Measurements from ENCODE around the gene CREB5. TPM values are rescaled to one million over a fixed set of nuclear protein-coding genes. Genes with fewer than 3 reads are reported as not detected.

CREB5 gene
- polyA plus RNA-seq, 1 donor from 2014 or later, result 3.7 TPM

DNA sequence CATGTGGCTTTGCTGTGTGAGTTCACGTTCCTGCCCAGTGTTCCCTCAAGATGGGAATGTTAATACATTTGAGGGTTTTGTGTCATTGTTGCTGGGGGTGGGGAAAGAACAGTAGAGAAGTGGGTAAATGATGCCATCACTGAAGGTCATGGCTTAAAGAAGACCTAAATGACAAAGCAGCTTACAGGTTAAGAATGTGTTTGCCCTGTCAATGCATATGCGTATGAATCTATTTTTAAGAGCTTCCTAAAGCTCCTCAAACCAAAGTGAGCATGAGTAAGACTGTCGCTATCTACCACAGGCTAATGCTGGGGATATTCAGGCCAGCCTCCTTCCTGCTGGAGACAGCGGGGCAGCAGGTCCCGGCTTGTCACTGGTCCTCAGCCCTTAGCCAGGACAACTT, 162.9 kb downstream of the CREB5 start:
- Histone ChIP-seq H3K9me2 (ENCODE audit: insufficient read depth, low read length) (no peaks in the 10 kb centered on the region), H2AFZ (ENCODE audit: low read depth, low read length) (no peak overlapping the region), H3K36me3 (ENCODE audit: insufficient read depth, low read length) (no peaks in the 10 kb centered on the region), H3K27ac (ENCODE audit: low read length) (no peak overlapping the region), H3K9me3 (ENCODE audit: low read length) (no peaks in the 10 kb centered on the region), H3K4me3 (ENCODE audit: low read length) (no peak overlapping the region), H3F3A (ENCODE audit: insufficient read depth, low read length, poor library complexity, severe bottlenecking) (no peaks in the 10 kb centered on the region), H3K79me2 (replicated peaks; ENCODE audit: insufficient read depth, low read length) (no peaks in the 10 kb centered on the region), H3K9ac (ENCODE audit: low read length) (no peak overlapping the region), H3K27me3 (ENCODE audit: insufficient read depth, low read depth, low read length) (no peaks in the 10 kb centered on the region), H4K20me1 (ENCODE audit: insufficient read depth) (no peaks in the 10 kb centered on the region), H3K4me2 (ENCODE audit: low read length) (no peak overlapping the region)
- TF ChIP-seq MXI1 (conservative IDR thresholded peaks at IDR 0.05; ENCODE audit: poor library complexity, severe bottlenecking) (no peak), TAF1 (IDR thresholded peaks at IDR 0.05; ENCODE audit: low read depth) (no peak), POLR2AphosphoS5 (IDR thresholded peaks at IDR 0.05) (no peak), SMC3 (conservative IDR thresholded peaks at IDR 0.05; ENCODE audit: poor library complexity) (no peak), EP300 (conservative IDR thresholded peaks at IDR 0.05; ENCODE audit: poor library complexity, severe bottlenecking) (no peak), RAD21 (conservative IDR thresholded peaks at IDR 0.05) (no peak), EZH2 (IDR thresholded peaks at IDR 0.05; ENCODE audit: borderline replicate concordance, insufficient read depth, low read length, poor library complexity, severe bottlenecking) (no peak)
- TF ChIP-seq, protein P1, sequence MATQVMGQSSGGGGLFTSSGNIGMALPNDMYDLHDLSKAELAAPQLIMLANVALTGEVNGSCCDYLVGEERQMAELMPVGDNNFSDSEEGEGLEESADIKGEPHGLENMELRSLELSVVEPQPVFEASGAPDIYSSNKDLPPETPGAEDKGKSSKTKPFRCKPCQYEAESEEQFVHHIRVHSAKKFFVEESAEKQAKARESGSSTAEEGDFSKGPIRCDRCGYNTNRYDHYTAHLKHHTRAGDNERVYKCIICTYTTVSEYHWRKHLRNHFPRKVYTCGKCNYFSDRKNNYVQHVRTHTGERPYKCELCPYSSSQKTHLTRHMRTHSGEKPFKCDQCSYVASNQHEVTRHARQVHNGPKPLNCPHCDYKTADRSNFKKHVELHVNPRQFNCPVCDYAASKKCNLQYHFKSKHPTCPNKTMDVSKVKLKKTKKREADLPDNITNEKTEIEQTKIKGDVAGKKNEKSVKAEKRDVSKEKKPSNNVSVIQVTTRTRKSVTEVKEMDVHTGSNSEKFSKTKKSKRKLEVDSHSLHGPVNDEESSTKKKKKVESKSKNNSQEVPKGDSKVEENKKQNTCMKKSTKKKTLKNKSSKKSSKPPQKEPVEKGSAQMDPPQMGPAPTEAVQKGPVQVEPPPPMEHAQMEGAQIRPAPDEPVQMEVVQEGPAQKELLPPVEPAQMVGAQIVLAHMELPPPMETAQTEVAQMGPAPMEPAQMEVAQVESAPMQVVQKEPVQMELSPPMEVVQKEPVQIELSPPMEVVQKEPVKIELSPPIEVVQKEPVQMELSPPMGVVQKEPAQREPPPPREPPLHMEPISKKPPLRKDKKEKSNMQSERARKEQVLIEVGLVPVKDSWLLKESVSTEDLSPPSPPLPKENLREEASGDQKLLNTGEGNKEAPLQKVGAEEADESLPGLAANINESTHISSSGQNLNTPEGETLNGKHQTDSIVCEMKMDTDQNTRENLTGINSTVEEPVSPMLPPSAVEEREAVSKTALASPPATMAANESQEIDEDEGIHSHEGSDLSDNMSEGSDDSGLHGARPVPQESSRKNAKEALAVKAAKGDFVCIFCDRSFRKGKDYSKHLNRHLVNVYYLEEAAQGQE (IDR thresholded peaks at IDR 0.05; ENCODE audit: borderline replicate concordance), result no peak
- TF ChIP-seq, protein P2, sequence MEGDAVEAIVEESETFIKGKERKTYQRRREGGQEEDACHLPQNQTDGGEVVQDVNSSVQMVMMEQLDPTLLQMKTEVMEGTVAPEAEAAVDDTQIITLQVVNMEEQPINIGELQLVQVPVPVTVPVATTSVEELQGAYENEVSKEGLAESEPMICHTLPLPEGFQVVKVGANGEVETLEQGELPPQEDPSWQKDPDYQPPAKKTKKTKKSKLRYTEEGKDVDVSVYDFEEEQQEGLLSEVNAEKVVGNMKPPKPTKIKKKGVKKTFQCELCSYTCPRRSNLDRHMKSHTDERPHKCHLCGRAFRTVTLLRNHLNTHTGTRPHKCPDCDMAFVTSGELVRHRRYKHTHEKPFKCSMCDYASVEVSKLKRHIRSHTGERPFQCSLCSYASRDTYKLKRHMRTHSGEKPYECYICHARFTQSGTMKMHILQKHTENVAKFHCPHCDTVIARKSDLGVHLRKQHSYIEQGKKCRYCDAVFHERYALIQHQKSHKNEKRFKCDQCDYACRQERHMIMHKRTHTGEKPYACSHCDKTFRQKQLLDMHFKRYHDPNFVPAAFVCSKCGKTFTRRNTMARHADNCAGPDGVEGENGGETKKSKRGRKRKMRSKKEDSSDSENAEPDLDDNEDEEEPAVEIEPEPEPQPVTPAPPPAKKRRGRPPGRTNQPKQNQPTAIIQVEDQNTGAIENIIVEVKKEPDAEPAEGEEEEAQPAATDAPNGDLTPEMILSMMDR (IDR thresholded peaks at IDR 0.05; ENCODE audit: poor library complexity, severe bottlenecking), result no peak

DNA sequence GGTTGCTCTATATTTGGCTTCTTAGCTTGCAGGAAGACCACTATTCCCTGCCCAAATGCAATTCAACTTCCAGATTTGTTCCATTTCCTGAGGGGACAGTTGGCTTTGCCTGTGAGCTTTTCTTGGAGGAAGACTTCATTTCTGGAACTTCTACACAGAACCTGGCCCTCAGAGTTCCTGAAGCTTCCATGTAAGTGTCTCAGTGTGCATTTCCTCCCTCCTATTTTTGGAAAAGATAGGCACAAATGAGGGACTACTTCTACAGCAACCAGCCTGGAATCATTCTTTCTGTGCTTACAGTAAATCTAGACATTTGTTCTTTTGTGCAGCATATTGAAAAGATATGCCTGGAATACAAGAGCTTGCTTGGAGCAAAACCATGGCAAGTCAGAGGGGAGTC, 164.3 kb downstream of the CREB5 start:
- H3K9ac ChIP-seq (ENCODE audit: low read length), result no peak overlapping the region
- H4K20me1 ChIP-seq (ENCODE audit: insufficient read depth), result no peaks in the 10 kb centered on the region
- H3K9me3 ChIP-seq (ENCODE audit: low read length), result no peaks in the 10 kb centered on the region
- no peaks in the 10 kb centered on the region for H3K79me2 ChIP-seq (replicated peaks; ENCODE audit: insufficient read depth, low read length)
- H3K9me2 ChIP-seq (ENCODE audit: insufficient read depth, low read length), result no peaks in the 10 kb centered on the region
- H3K4me2 ChIP-seq (ENCODE audit: low read length), result no peak overlapping the region
- H3F3A ChIP-seq (ENCODE audit: insufficient read depth, low read length, poor library complexity, severe bottlenecking), result no peaks in the 10 kb centered on the region
- H2AFZ ChIP-seq (ENCODE audit: low read depth, low read length), result no peak overlapping the region
- no peak overlapping the region for H3K4me3 ChIP-seq (ENCODE audit: low read length)
- TF ChIP-seq, protein P1 (IDR thresholded peaks at IDR 0.05; ENCODE audit: borderline replicate concordance), result no peak
- TF ChIP-seq EP300 (conservative IDR thresholded peaks at IDR 0.05; ENCODE audit: poor library complexity, severe bottlenecking) (no peak), RAD21 (conservative IDR thresholded peaks at IDR 0.05) (no peak), TAF1 (IDR thresholded peaks at IDR 0.05; ENCODE audit: low read depth) (no peak), EZH2 (IDR thresholded peaks at IDR 0.05; ENCODE audit: borderline replicate concordance, insufficient read depth, low read length, poor library complexity, severe bottlenecking) (no peak), MXI1 (conservative IDR thresholded peaks at IDR 0.05; ENCODE audit: poor library complexity, severe bottlenecking) (no peak), SMC3 (conservative IDR thresholded peaks at IDR 0.05; ENCODE audit: poor library complexity) (no peak), POLR2AphosphoS5 (IDR thresholded peaks at IDR 0.05) (no peak)
- TF ChIP-seq, protein P2 (IDR thresholded peaks at IDR 0.05; ENCODE audit: poor library complexity, severe bottlenecking), result no peak
- H3K27me3 ChIP-seq (ENCODE audit: insufficient read depth, low read depth, low read length), result no peaks in the 10 kb centered on the region
- H3K27ac ChIP-seq (ENCODE audit: low read length), result no peak overlapping the region
- no peaks in the 10 kb centered on the region for H3K36me3 ChIP-seq (ENCODE audit: insufficient read depth, low read length)
